Measurements from ENCODE around the gene SRRM4. TPM values are rescaled to one million over a fixed set of nuclear protein-coding genes. Genes with fewer than 3 reads are reported as not detected.

The SRRM4 gene
- total RNA-seq, 1 experiment from 2014 or later: 1.4 TPM

- DNase-seq: no peak
- Histone ChIP-seq H2BK120ac (ENCODE audit: low read depth, low read length, poor library complexity, severe bottlenecking) (no peak overlapping the region), H3K79me1 (ENCODE audit: insufficient read depth, low read depth, low read length, poor library complexity, severe bottlenecking) (no peaks in the 10 kb centered on the region), H3K23ac (ENCODE audit: insufficient read length, low read depth, low read length) (no peak overlapping the region), H2AFZ (ENCODE audit: low read length) (no peak overlapping the region), H2BK5ac (ENCODE audit: insufficient read length, low read length) (no peak overlapping the region), H3K4ac (ENCODE audit: low read depth, low read length) (no peak overlapping the region), H4K91ac (ENCODE audit: insufficient read length, low read depth, low read length) (no peak overlapping the region), H2BK15ac (ENCODE audit: low read depth, low read length) (no peak overlapping the region), H3K14ac (ENCODE audit: insufficient read depth, low read length) (no peak overlapping the region), H2BK20ac (ENCODE audit: low read depth, low read length, poor library complexity, severe bottlenecking) (no peak overlapping the region), H3K23me2 (ENCODE audit: insufficient read length, low read depth, low read length, poor library complexity, severe bottlenecking) (no peaks in the 10 kb centered on the region), H4K8ac (replicated peaks; ENCODE audit: insufficient read length, low read depth, low read length) (no peak overlapping the region), H4K20me1 (ENCODE audit: control insufficient read depth, insufficient read depth, insufficient read length) (no peaks in the 10 kb centered on the region), H3K27ac (ENCODE audit: insufficient read length, low read depth, low read length) (no peak overlapping the region), H3K79me2 (ENCODE audit: insufficient read depth, low read length) (no peaks in the 10 kb centered on the region), H3K56ac (ENCODE audit: insufficient read length, low read depth, low read length) (no peak overlapping the region), H3K9me3 (ENCODE audit: control insufficient read depth, low read depth, low read length) (peaks cover 9% of the 10 kb centered on the region), H3K9ac (ENCODE audit: extremely low read depth, insufficient read length, low read length) (no peak overlapping the region), H4K5ac (ENCODE audit: insufficient read length, low read depth, low read length) (no peak overlapping the region), H3T11ph (ENCODE audit: low read length) (no peak overlapping the region), H3K4me1 (ENCODE audit: insufficient read depth, low read length) (no peaks in the 10 kb centered on the region), H3K27me3 (ENCODE audit: insufficient read depth, low read length) (no peaks in the 10 kb centered on the region; the same call in 1 of the 2 replicates), H3K18ac (ENCODE audit: insufficient read length, low read depth, low read length) (no peak overlapping the region), H2BK12ac (ENCODE audit: insufficient read length, low read depth, low read length) (no peak overlapping the region), H2AK5ac (ENCODE audit: insufficient read length, low read length) (no peak overlapping the region), H3K4me2 (ENCODE audit: insufficient read depth, insufficient read length, low read length) (no peak overlapping the region)
- H3K4me1 Mint-ChIP-seq: peaks cover 4 to 11% of the 10 kb centered on the region in 2 experiments; a peak in 3 of 4 replicates
- peaks cover 16 to 36% (median 18%) of the 10 kb centered on the region in 3 experiments; a peak in 6 of 7 replicates for H3K36me3 Mint-ChIP-seq (ENCODE audit: insufficient read depth in 1 of 3, low read depth in 3 of 3)
- 0 out of 2 replicates have a peak, but pooled peaks cover 2% of the 10 kb centered on the region for H3K27me3 Mint-ChIP-seq (ENCODE audit: low read depth)
- no peak overlapping the region; a peak in 1 of 7 replicates for H3K27ac Mint-ChIP-seq
- WGBS (ENCODE audit: extremely low coverage, insufficient read length, low lambda C conversion rate): no CpG with 5 or more reads among the region's 4 CpGs
- no peak for TF ChIP-seq CTCF (conservative IDR thresholded peaks at IDR 0.05)
- H3K9me3 Mint-ChIP-seq: no peaks in the 10 kb centered on the region; a peak in 1 of 5 replicates
- H3K4me3 Mint-ChIP-seq: no peak overlapping the region
These were observed 155.6 kb downstream of the SRRM4 start for GRCh38 chr12:119136811-119137410.

Data from H9 (cell line).